ENCODE measurements around the gene ENPP7.

ENPP7 gene

GRCh38 chr17:79783891-79784290 is 53.1 kb downstream of the ENPP7 start:
- peaks cover 100% of the 10 kb centered on the region for H3K27me3 Mint-ChIP-seq
- no peak overlapping the region for H3K27ac Mint-ChIP-seq
- no peak overlapping the region for H3K4me3 Mint-ChIP-seq
- H3K4me1 Mint-ChIP-seq: peaks cover 14% of the 10 kb centered on the region
- no peaks in the 10 kb centered on the region for H3K9me3 Mint-ChIP-seq
- H3K36me3 Mint-ChIP-seq: no peaks in the 10 kb centered on the region
- ATAC-seq: no peak

GRCh38 chr17:79784353-79785016 is 53.7 kb downstream of the ENPP7 start:
- H3K4me3 Mint-ChIP-seq: no peak overlapping the region
- peak; percentile 22 for ATAC-seq
- peaks cover 100% of the 10 kb centered on the region for H3K27me3 Mint-ChIP-seq
- no peak overlapping the region for H3K27ac Mint-ChIP-seq
- no peaks in the 10 kb centered on the region for H3K9me3 Mint-ChIP-seq
- H3K4me1 Mint-ChIP-seq: peaks cover 16% of the 10 kb centered on the region
- H3K36me3 Mint-ChIP-seq: no peaks in the 10 kb centered on the region

- ATAC-seq: no peak
These were observed 54.5 kb downstream of the ENPP7 start for GRCh38 chr17:79785017-79785899.

GRCh38 chr17:79785900-79786810 is 55.4 kb downstream of the ENPP7 start:
- peaks cover 97% of the 10 kb centered on the region for H3K27me3 Mint-ChIP-seq
- H3K4me3 Mint-ChIP-seq: no peak overlapping the region
- H3K4me1 Mint-ChIP-seq: peaks cover 16% of the 10 kb centered on the region
- no peaks in the 10 kb centered on the region for H3K36me3 Mint-ChIP-seq
- ATAC-seq: no peak
- H3K27ac Mint-ChIP-seq: no peak overlapping the region
- no peaks in the 10 kb centered on the region for H3K9me3 Mint-ChIP-seq

More at GRCh38 chr17:79785017-79785899, 54.5 kb downstream of the ENPP7 start:
- Mint-ChIP-seq H3K27ac (no peak overlapping the region), H3K4me3 (no peak overlapping the region), H3K4me1 (peaks cover 16% of the 10 kb centered on the region), H3K27me3 (peaks cover 97% of the 10 kb centered on the region), H3K36me3 (no peaks in the 10 kb centered on the region), H3K9me3 (no peaks in the 10 kb centered on the region)

- no peak for ATAC-seq
- no peak overlapping the region for H3K4me3 Mint-ChIP-seq
- H3K27ac Mint-ChIP-seq: no peak overlapping the region
- peaks cover 12% of the 10 kb centered on the region for H3K4me1 Mint-ChIP-seq
- H3K36me3 Mint-ChIP-seq: no peaks in the 10 kb centered on the region
- no peaks in the 10 kb centered on the region for H3K9me3 Mint-ChIP-seq
- peaks cover 96% of the 10 kb centered on the region for H3K27me3 Mint-ChIP-seq
These were observed 56.3 kb downstream of the ENPP7 start for GRCh38 chr17:79786930-79787643.

GRCh38 chr17:79788455-79788854 is 57.7 kb downstream of the ENPP7 start:
- H3K27me3 Mint-ChIP-seq: peaks cover 86% of the 10 kb centered on the region
- no peak for ATAC-seq
- peaks cover 9% of the 10 kb centered on the region for H3K4me1 Mint-ChIP-seq
- H3K4me3 Mint-ChIP-seq: no peak overlapping the region
- H3K9me3 Mint-ChIP-seq: no peaks in the 10 kb centered on the region
- no peaks in the 10 kb centered on the region for H3K36me3 Mint-ChIP-seq
- H3K27ac Mint-ChIP-seq: no peak overlapping the region

GRCh38 chr17:79788989-79789942 is 58.5 kb downstream of the ENPP7 start:
- Mint-ChIP-seq H3K9me3 (no peaks in the 10 kb centered on the region), H3K36me3 (no peaks in the 10 kb centered on the region), H3K4me3 (no peak overlapping the region), H3K27ac (no peak overlapping the region), H3K27me3 (peaks cover 78% of the 10 kb centered on the region), H3K4me1 (peaks cover 9% of the 10 kb centered on the region)
- ATAC-seq: no peak

GRCh38 chr17:79789943-79790804 is 59.4 kb downstream of the ENPP7 start:
- Mint-ChIP-seq H3K27me3 (peaks cover 69% of the 10 kb centered on the region), H3K4me1 (peaks cover 9% of the 10 kb centered on the region), H3K4me3 (no peak overlapping the region), H3K36me3 (no peaks in the 10 kb centered on the region), H3K9me3 (no peaks in the 10 kb centered on the region), H3K27ac (no peak overlapping the region)
- ATAC-seq: peak; percentile 44

- peaks cover 60% of the 10 kb centered on the region for H3K27me3 Mint-ChIP-seq
- H3K9me3 Mint-ChIP-seq: no peaks in the 10 kb centered on the region
- no peak overlapping the region for H3K4me3 Mint-ChIP-seq
- H3K36me3 Mint-ChIP-seq: no peaks in the 10 kb centered on the region
- ATAC-seq: no peak
- H3K4me1 Mint-ChIP-seq: peaks cover 14% of the 10 kb centered on the region
- no peak overlapping the region for H3K27ac Mint-ChIP-seq
These were observed 60.3 kb downstream of the ENPP7 start for GRCh38 chr17:79790805-79791734.

GRCh38 chr17:79791735-79792161 is 61.0 kb downstream of the ENPP7 start:
- Mint-ChIP-seq H3K4me1 (peaks cover 19% of the 10 kb centered on the region), H3K27ac (no peak overlapping the region), H3K36me3 (no peaks in the 10 kb centered on the region), H3K4me3 (no peak overlapping the region), H3K9me3 (no peaks in the 10 kb centered on the region), H3K27me3 (peaks cover 54% of the 10 kb centered on the region)
- ATAC-seq: no peak

Measured in stimulated activated memory B cell treated with anti-CD40 and anti-IgM and Interleukin-4, amounts not matched to agents 10 μg/mL and 1 μg/mL and 100 μg/mL, for 72 hours (primary cell).